Cardiac fibroblast (primary cell): ENCODE measurements around the gene DNAJC4.
A peak's percentile ranks its signal among the peaks of the same experiment; 100 is the strongest.

ENCODE experiments used
- DNase-seq, 2 donors: peaks; one replicate each; pipeline versions ENCODE4 v3.0.0 to v3.0.0-alpha.2; 2010; ENCODE audit warnings: low read depth in 2 of 2
- H3K4me3 ChIP-seq, 2 donors: replicated peaks in 1 of 2; 1 replicate in 1 of 2; 2 replicates in 1 of 2; pipeline ENCODE4 v1.5.1; 2011; ENCODE audit warnings: low read depth in 2 of 2, low read length in 2 of 2, mild to moderate bottlenecking in 2 of 2, moderate library complexity in 1 of 2
- TF ChIP-seq, protein P1 (sequence below): IDR thresholded peaks from one replicate; pipeline ENCODE4 v1.5.1; 2011; ENCODE audit warnings: low read depth, mild to moderate bottlenecking, low read length, inconsistent platforms

DNAJC4 gene

DNA sequence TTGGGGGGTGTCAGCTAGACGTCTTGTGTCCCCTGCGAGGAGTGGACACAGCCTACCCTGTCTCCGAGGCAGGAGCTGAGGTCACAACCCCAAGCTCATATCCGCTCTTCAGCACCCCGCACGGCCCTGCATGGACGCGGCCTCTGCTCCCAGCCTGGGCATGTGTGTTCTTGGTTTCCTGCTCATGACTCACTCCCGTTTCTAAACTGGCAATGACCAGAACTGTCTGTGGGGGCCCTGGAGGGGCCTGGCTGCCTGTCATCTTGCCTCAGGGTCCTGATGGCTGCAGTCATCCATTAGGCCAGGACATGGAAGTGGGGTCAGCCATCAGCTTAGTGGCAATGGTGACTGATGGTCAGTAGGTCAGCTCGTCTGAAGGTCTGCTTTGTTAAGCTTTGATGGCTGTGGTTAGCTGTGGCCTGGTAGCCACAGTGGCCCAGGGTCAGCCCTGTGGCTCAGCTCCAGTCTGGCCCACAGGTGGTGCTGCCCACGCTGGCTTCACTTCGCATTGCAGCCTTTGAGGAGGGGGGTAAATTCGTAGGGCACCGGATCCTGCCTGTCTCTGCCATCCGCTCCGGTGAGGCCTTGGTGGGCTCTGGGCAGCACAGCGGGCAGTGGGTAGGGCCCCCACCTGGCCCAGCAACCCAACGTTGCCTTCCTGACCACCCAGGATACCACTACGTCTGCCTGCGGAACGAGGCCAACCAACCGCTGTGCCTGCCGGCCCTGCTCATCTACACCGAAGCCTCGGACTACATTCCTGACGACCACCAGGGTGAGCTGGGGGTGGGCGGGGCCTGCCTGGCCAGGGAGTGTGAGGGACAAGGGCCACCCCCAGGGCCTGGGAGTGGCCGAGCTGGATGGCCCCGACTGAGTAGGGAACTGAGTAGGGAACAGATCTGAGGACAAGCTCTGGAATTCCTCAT, 32.9 kb downstream of the DNAJC4 start:
- peak; percentile 61 to 69 for DNase-seq
- TF ChIP-seq, protein P1, sequence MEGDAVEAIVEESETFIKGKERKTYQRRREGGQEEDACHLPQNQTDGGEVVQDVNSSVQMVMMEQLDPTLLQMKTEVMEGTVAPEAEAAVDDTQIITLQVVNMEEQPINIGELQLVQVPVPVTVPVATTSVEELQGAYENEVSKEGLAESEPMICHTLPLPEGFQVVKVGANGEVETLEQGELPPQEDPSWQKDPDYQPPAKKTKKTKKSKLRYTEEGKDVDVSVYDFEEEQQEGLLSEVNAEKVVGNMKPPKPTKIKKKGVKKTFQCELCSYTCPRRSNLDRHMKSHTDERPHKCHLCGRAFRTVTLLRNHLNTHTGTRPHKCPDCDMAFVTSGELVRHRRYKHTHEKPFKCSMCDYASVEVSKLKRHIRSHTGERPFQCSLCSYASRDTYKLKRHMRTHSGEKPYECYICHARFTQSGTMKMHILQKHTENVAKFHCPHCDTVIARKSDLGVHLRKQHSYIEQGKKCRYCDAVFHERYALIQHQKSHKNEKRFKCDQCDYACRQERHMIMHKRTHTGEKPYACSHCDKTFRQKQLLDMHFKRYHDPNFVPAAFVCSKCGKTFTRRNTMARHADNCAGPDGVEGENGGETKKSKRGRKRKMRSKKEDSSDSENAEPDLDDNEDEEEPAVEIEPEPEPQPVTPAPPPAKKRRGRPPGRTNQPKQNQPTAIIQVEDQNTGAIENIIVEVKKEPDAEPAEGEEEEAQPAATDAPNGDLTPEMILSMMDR = no peak
- H3K4me3 ChIP-seq = no peak overlapping the region

DNA sequence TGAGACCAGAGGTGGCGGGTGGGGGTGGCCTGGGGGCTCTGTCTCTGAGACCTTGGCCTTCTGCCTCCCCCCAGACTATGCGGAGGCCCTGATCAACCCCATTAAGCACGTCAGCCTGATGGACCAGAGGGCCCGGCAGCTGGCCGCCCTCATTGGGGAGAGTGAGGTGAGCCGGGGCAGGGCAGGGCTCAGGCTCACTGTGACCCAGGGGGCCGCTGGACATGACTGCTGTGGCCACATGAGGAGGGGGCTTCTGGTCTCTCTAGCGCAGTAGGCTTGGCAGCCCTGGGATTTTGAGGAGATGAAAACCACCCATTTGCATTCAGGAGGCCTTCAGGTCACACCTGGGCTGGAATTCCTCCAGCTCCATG, 33.6 kb downstream of the DNAJC4 start:
- TF ChIP-seq, protein P1 = no peak
- no peak overlapping the region for H3K4me3 ChIP-seq
- DNase-seq = no peak

DNA sequence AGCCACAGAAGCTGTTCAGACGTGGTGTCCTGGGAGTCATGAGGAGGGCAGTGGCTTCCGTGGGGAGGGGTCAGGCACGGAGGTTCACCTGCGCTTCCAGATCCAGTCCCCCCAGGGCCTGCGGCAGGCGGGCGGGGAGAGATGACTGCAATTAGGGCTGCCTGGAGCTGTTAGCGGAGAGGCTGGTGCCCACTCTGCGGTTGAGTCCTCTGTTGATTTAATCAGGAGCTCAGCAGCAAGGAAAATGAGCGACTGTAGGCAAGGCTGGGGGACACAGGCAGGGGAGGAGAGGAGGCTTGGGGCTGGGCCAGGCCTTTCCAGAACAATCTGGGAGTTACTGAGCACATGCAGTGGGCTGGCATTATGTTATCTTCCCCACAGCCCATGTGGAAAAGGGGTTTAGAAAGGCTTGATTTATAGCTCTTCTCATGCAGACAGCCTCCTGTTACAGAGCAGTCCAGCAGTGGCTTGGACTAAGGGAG, 34.1 kb downstream of the DNAJC4 start:
- TF ChIP-seq, protein P1 = no peak
- no peak overlapping the region for H3K4me3 ChIP-seq
- no peak for DNase-seq

DNA sequence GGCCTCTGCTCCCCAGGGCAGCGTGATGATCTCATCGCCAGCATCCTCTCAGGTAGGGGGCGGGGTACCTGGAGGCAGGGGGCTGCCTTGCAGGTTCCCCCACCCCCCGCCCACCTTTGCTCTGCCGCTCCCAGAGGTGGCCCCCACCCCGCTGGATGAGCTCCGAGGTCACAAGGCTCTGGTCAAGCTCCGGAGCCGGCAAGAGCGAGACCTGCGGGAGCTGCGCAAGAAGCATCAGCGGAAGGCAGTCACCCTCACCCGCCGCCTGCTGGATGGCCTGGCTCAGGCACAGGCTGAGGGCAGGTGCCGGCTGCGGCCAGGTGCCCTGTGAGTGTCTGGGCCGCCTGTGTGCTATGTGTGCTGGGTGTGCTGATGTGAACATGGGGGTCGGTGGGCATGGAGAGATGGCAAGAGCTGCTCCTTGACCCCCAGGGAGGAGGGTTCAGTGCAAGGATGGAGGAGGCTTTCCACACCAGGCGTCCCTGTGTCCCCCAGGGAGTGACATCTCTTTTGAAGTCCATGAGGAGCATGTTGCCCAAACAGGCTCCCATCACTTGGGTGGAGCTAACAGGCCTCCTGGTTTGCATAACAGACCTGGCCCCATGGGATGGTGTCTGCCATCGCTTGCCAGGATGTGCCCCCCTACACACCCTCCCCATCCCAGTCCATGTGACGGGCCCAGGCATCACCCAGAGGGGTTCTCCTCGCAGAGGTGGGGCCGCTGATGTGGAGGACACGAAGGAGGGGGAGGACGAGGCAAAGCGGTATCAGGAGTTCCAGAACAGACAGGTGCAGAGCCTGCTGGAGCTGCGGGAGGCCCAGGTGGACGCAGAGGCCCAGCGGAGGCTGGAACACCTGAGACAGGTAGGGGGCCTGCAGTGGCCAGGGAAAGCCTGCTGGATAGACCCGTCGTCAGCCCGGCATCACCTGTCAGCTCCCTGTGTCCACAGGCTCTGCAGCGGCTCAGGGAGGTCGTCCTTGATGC, 35.1 kb downstream of the DNAJC4 start:
- H3K4me3 ChIP-seq = no peak overlapping the region
- TF ChIP-seq, protein P1 = no peak
- no peak for DNase-seq

DNA sequence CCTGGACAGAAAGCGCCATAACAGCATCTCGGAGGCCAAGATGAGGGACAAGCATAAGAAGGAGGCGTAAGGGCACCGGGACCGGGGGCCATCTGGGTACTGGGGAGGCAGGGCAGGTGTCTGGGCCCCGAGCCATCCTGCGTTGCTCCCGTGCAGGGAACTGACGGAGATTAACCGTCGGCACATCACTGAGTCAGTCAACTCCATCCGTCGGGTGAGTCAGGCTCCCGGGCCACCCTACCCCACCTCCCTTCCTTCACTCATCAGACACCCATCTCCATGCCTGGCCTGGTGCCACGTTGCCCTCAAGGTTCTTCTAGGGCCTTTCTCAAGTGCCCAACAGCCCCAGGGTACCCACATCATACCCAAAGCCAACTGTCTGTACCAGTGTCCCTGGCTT, 36.0 kb downstream of the DNAJC4 start:
- no peak overlapping the region for H3K4me3 ChIP-seq
- peak in 1 of 2 donors; percentile 64 for DNase-seq
- TF ChIP-seq, protein P1 = no peak

DNA sequence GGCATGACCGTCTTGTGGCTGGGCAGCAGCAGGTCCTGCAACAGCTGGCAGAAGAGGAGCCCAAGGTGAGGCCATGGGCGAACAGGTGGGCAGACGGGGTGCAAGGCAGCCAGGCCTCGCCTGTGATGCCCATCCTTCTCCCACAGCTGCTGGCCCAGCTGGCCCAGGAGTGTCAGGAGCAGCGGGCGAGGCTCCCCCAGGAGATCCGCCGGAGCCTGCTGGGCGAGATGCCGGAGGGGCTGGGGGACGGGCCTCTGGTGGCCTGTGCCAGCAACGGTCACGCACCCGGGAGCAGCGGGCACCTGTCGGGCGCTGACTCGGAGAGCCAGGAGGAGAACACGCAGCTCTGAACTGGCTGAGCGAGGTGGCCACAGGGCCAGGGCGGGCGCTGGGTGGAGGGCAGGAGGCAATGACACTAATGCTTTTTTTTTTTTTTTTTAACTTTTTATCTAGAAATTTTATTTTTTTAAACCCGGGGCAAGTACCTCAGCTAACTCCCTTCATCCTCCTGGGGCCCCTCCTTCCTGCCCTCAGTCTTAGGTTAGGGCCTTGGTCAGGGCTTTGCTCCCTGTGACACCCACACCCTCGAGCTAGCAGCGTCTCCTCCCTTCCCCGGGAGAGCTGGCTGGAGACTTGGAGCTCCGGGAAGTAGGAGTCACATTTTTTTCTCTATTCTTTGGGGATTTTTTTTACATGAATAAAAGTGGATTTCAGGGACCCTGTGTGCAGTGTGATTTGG, 37.0 kb downstream of the DNAJC4 start:
- TF ChIP-seq, protein P1 = no peak
- peak in 1 of 2 donors; percentile 58 for DNase-seq
- no peak overlapping the region for H3K4me3 ChIP-seq
